HepG2 (cell line): Measurements from ENCODE around the gene UCHL3. TPM values are rescaled to one million over a fixed set of nuclear protein-coding genes. Genes with fewer than 3 reads are reported as not detected.

Experiments
- ATAC-seq: fragments of 200-7000 bp; cut with Tn5 transposase; 3 replicates; pipeline ENCODE4 v1.9.1; 2020; ENCODE audit warnings: mild to moderate bottlenecking, moderate library complexity
- BruUV-seq: library from RNA; stranded (reverse); fragments of 400-500 nt; replicated peaks from 2 replicates; lab custom pipeline; 2021; lab: Mats Ljungman, UMichigan
- CTCF ChIA-PET: fragments of 300-600 bp; formaldehyde crosslinking; extraction: SDS; loops from one replicate; lab custom pipeline; 2021; ENCODE audit warnings: low total read pairs, inconsistent platforms, low intra/inter-chr PET ratio; lab: Yijun Ruan, JAX
- POLR2A ChIA-PET: fragments of 350-600 bp; sonication (Branson Sonifier 250); formaldehyde crosslinking; loops from one replicate; lab custom pipeline; 2020; ENCODE audit warnings: antibody characterized with exemption, inconsistent platforms; lab: Yijun Ruan, JAX
- DNase-seq: peaks from one replicate; pipeline ENCODE4 v3.0.0-alpha.2; 2015; ENCODE audit warnings: low spot score
- FAIRE-seq: peaks from 3 replicates; lab custom pipeline; 2011; peaks lifted over from hg19 to GRCh38; lab: Jason Lieb, UNC
- H2AFZ ChIP-seq: one replicate; pipeline ENCODE4 v1.6.1; 2011; ENCODE audit warnings: low read length, inconsistent platforms
- H3K27ac ChIP-seq: fragments of 300-600 bp; 3 replicates; pipeline ENCODE4 v1.8.0; 2011; ENCODE audit warnings: mixed run types, mild to moderate bottlenecking, mixed read lengths, low read length, inconsistent platforms; ENCODE audit not compliant: insufficient read depth; ENCODE audit errors: extremely low read length
- H3K27me3 ChIP-seq, 2 experiments: fragments of 200-600 bp in 1 of 2; 2 replicates in 1 of 2; 3 replicates in 1 of 2; pipeline versions ENCODE4 v1.6.0 to v1.8.0; 2011; ENCODE audit warnings: low read length in 2 of 2, mild to moderate bottlenecking in 2 of 2, moderate library complexity in 2 of 2, inconsistent platforms in 1 of 2; ENCODE audit not compliant: insufficient read depth in 2 of 2, control insufficient read depth in 1 of 2
- H3K36me3 ChIP-seq, 2 experiments: fragments of 200-600 bp in 1 of 2; replicated peaks in 1 of 2; 2 replicates in 1 of 2; 3 replicates in 1 of 2; pipeline versions ENCODE4 v1.5.1 to v1.8.0; 2011; ENCODE audit warnings: low read length in 2 of 2, inconsistent platforms in 1 of 2; ENCODE audit not compliant: insufficient read depth in 2 of 2, control insufficient read depth in 1 of 2
- H3K4me1 ChIP-seq: 2 replicates; pipeline ENCODE4 v1.5.1; 2012; ENCODE audit warnings: low read length, inconsistent platforms; ENCODE audit not compliant: insufficient read depth
- H3K4me2 ChIP-seq: 2 replicates; pipeline ENCODE4 v1.6.0; 2011; ENCODE audit warnings: low read depth, low read length, inconsistent platforms
- H3K4me3 ChIP-seq, 3 experiments: fragments of 200-600 bp in 1 of 3; sonication (generic), shearing (Covaris generic) in 1 of 3; replicated peaks in 1 of 3; 2 replicates each; pipeline ENCODE4 v1.5.1; 2011 to 2016; ENCODE audit warnings: low read length in 3 of 3, inconsistent platforms in 2 of 3, low read depth in 2 of 3, mild to moderate bottlenecking in 2 of 3, control low read depth in 1 of 3, mixed read lengths in 1 of 3; ENCODE audit not compliant: insufficient read depth in 1 of 3
- H3K79me2 ChIP-seq: one replicate; pipeline ENCODE4 v1.6.1; 2011; ENCODE audit warnings: low read length, inconsistent platforms; ENCODE audit not compliant: insufficient read depth
- H3K9ac ChIP-seq: 2 replicates; pipeline ENCODE4 v1.6.0; 2011; ENCODE audit warnings: mild to moderate bottlenecking, low read depth, low read length, inconsistent platforms; ENCODE audit not compliant: insufficient read depth
- H3K9me3 ChIP-seq: 2 replicates; pipeline ENCODE4 v1.5.1; 2012; ENCODE audit warnings: mild to moderate bottlenecking, low read length
- H4K20me1 ChIP-seq: 2 replicates; pipeline ENCODE4 v1.6.0; 2011; ENCODE audit warnings: inconsistent platforms, mild to moderate bottlenecking, low read length, moderate library complexity; ENCODE audit not compliant: insufficient read depth
- DMTF1 ChIP-seq: sonication (generic); formaldehyde crosslinking; IDR thresholded peaks from 2 replicates; pipeline ENCODE4 v1.4.0; 2020; ENCODE audit warnings: mild to moderate bottlenecking, missing genetic modification reagents
- FLYWCH1 ChIP-seq: sonication (generic); formaldehyde crosslinking; IDR thresholded peaks from 2 replicates; pipeline ENCODE4 v1.8.1; 2023; ENCODE audit warnings: mild to moderate bottlenecking, missing genetic modification reagents
- HNRNPL ChIP-seq: fragments of 200-400 bp; formaldehyde crosslinking; IDR thresholded peaks from 2 replicates; pipeline ENCODE4 v1.6.1; 2017; ENCODE audit warnings: mild to moderate bottlenecking, low read depth, low read length
- HOMEZ ChIP-seq: IDR thresholded peaks from 2 replicates; pipeline ENCODE4 v1.6.1; 2016; ENCODE audit warnings: low read depth
- POLR2G ChIP-seq: fragments of 200-400 bp; formaldehyde crosslinking; IDR thresholded peaks from 2 replicates; pipeline ENCODE4 v1.6.1; 2018; ENCODE audit warnings: mild to moderate bottlenecking, low read depth, low read length, moderate library complexity
- SNAPC2 ChIP-seq: sonication (generic); formaldehyde crosslinking; IDR thresholded peaks from 2 replicates; pipeline ENCODE4 v1.8.1; 2022; ENCODE audit warnings: mild to moderate bottlenecking, missing genetic modification reagents
- TBX2 ChIP-seq: sonication (generic); formaldehyde crosslinking; IDR thresholded peaks from 2 replicates; pipeline ENCODE4 v1.5.0; 2020; ENCODE audit warnings: missing genetic modification reagents, mild to moderate bottlenecking, borderline replicate concordance
- ZC3H4 ChIP-seq: sonication (generic); formaldehyde crosslinking; IDR thresholded peaks from 2 replicates; pipeline ENCODE4 v1.4.0; 2020; ENCODE audit warnings: missing genetic modification reagents, borderline replicate concordance
- ZKSCAN1 ChIP-seq: fragments of 150-350 bp; IDR thresholded peaks from 2 replicates; pipeline ENCODE4 v1.6.1; 2014; ENCODE audit warnings: low read length
- ZNF205 ChIP-seq: IDR thresholded peaks from 2 replicates; pipeline ENCODE4 v1.6.1; 2018; ENCODE audit warnings: missing biosample characterization, missing genetic modification reagents
- ZNF367 ChIP-seq: sonication (generic); formaldehyde crosslinking; IDR thresholded peaks from 2 replicates; pipeline ENCODE4 v1.4.0; 2020; ENCODE audit warnings: missing genetic modification reagents, borderline replicate concordance
- ZNF549 ChIP-seq: sonication (generic); formaldehyde crosslinking; IDR thresholded peaks from 2 replicates; pipeline ENCODE4 v1.5.0; 2020; ENCODE audit warnings: missing genetic modification reagents
- ZNF615 ChIP-seq: sonication (generic); formaldehyde crosslinking; IDR thresholded peaks from 2 replicates; pipeline ENCODE4 v1.5.0; 2020; ENCODE audit warnings: mild to moderate bottlenecking, missing genetic modification reagents, borderline replicate concordance
- ZNF644 ChIP-seq: IDR thresholded peaks from 2 replicates; pipeline ENCODE4 v1.6.1; 2016; ENCODE audit warnings: low read depth
- ZNF660 ChIP-seq: sonication (generic); formaldehyde crosslinking; IDR thresholded peaks from 2 replicates; pipeline ENCODE4 v1.5.1; 2020; ENCODE audit warnings: mild to moderate bottlenecking, low read depth, missing genetic modification reagents, borderline replicate concordance
- ZNF850 ChIP-seq: sonication (generic); formaldehyde crosslinking; conservative IDR thresholded peaks from 2 replicates; pipeline ENCODE4 v1.9.0; 2021; ENCODE audit warnings: mild to moderate bottlenecking, missing genetic modification reagents
- in situ Hi-C: cut with HindIII; loops from 2 replicates; pipeline ENCODE4 v1.10.0; 2017; ENCODE audit warnings: low pct_unique_long_range_greater_than_20kb; ENCODE audit not compliant: extremely low pct_ligation_motif_present
- intact Hi-C: fragments of 100-400 bp; cut with micrococcal nuclease; formaldehyde crosslinking; loops from one replicate; pipeline ENCODE4 v1.10.0; 2022; ENCODE audit not compliant: unreplicated experiment
- polyA plus RNA-seq, 8 experiments: library from polyadenylated mRNA; depleted of rRNA in 3 of 8; stranded (reverse) in 7 of 8; unstranded in 1 of 8; fragments of >200 nt; fragmentation: Illumina TruSeq in 4 of 8; extraction: Trizol in 4 of 8; gene quantifications; 2 replicates each; pipeline versions ENCODE4 v1.2.1 to v1.2.3, GENCODE V29; 2011 to 2016; ENCODE audit warnings: low read depth in 4 of 8, missing spikeins in 1 of 8, mixed read lengths in 1 of 8; ENCODE audit not compliant: insufficient read depth in 1 of 8
- total RNA-seq, 5 experiments: library from RNA; depleted of rRNA; stranded (reverse); fragments of >200 nt; fragmentation: Illumina TruSeq; extraction: Trizol; gene quantifications; 2 replicates each; pipeline ENCODE4 v1.2.3, GENCODE V29; 2016; ENCODE audit warnings: low read depth in 1 of 5
- TF ChIP-seq, protein P1 (sequence below): IDR thresholded peaks from 2 replicates; pipeline ENCODE4 v1.6.1; 2016; ENCODE audit warnings: missing compliant biosample characterization, missing genetic modification reagents, borderline replicate concordance
- TF ChIP-seq, protein P2 (sequence below): sonication (generic); IDR thresholded peaks from 2 replicates; pipeline ENCODE4 v1.6.1; 2016; ENCODE audit warnings: low read depth, borderline replicate concordance

The UCHL3 gene
- total and polyA plus RNA-seq, 2 of the 13 experiments (the other 11 are each of a cell fraction or from before 2014, with no cell fraction given) = 36.2 to 93.3 TPM

DNA sequence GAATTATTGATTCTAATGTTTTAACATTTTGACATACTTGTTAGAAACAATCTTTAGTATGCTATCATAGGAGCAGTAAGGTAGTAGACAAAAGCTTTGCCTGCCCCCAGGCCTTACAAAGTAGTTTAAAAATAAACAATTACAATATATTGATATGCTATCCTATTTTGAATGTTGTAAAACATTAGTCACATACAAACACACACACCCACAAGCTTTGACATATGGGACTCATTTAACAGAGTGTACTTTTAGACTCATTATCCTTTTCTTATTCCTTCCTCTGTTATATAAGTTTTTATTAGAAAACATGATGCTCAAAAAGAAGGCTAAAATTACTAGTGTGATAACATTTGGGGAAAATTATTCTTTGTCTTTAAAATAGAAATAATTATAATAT, 33.5 kb downstream of the UCHL3 start:
- Histone ChIP-seq H3K4me1 (no peaks in the 10 kb centered on the region), H3K79me2 (no peaks in the 10 kb centered on the region), H3K36me3 (peaks cover 0 to 5% of the 10 kb centered on the region in 2 experiments; a peak in 1 of 5 replicates), H3K9ac (no peak overlapping the region), H3K27me3 (no peaks in the 10 kb centered on the region), H3K4me2 (no peak overlapping the region), H4K20me1 (no peaks in the 10 kb centered on the region), H3K27ac (no peak overlapping the region), H2AFZ (no peak overlapping the region), H3K9me3 (no peaks in the 10 kb centered on the region)
- ChIA-PET CTCF (no interaction called here), POLR2A (no interaction called here)
- intact Hi-C loops (no loop called here), in situ Hi-C loops (no loop called here)
- BruUV-seq = no TSS peak
- no peak for DNase-seq
- no peak for TF ChIP-seq ZNF205 (CRISPR knock-in tag)
- no peak for TF ChIP-seq TBX2 (CRISPR knock-in tag)
- TF ChIP-seq ZNF367 (CRISPR knock-in tag) = no peak
- no peak for TF ChIP-seq ZNF615 (CRISPR knock-in tag)
- TF ChIP-seq HOMEZ (CRISPR knock-in tag) = no peak
- TF ChIP-seq DMTF1 (CRISPR knock-in tag) = no peak
- no peak for TF ChIP-seq SNAPC2
- TF ChIP-seq POLR2G = no peak
- no peak for TF ChIP-seq ZNF549
- TF ChIP-seq ZNF660 = no peak
- TF ChIP-seq, protein P1, sequence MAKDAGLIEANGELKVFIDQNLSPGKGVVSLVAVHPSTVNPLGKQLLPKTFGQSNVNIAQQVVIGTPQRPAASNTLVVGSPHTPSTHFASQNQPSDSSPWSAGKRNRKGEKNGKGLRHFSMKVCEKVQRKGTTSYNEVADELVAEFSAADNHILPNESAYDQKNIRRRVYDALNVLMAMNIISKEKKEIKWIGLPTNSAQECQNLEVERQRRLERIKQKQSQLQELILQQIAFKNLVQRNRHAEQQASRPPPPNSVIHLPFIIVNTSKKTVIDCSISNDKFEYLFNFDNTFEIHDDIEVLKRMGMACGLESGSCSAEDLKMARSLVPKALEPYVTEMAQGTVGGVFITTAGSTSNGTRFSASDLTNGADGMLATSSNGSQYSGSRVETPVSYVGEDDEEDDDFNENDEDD (CRISPR knock-in tag) = no peak
- TF ChIP-seq, protein P2, sequence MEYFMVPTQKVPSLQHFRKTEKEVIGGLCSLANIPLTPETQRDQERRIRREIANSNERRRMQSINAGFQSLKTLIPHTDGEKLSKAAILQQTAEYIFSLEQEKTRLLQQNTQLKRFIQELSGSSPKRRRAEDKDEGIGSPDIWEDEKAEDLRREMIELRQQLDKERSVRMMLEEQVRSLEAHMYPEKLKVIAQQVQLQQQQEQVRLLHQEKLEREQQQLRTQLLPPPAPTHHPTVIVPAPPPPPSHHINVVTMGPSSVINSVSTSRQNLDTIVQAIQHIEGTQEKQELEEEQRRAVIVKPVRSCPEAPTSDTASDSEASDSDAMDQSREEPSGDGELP = no peak
- no peak for TF ChIP-seq HNRNPL
- no peak for TF ChIP-seq ZKSCAN1
- TF ChIP-seq ZNF644 (CRISPR knock-in tag) = no peak
- no peak for TF ChIP-seq ZNF850 (CRISPR knock-in tag)
- TF ChIP-seq ZC3H4 (CRISPR knock-in tag) = no peak
- TF ChIP-seq FLYWCH1 (CRISPR knock-in tag) = no peak
- TF ChIP-seq, all 625 proteins: peak for 0
- ATAC-seq (no peak), FAIRE-seq (no peak)
- H3K4me3 ChIP-seq = no peak overlapping the region
